Iris pigment epithelial cell (primary cell): Measurements from ENCODE around the gene APBA1.
"Not testable (repeated sequence)": the region's sequence is repeated elsewhere in the genome, so short reads cannot be mapped to it uniquely, and the experiment has no call there.

Experiments used
- DNase-seq: peaks from one replicate; pipeline ENCODE4 v3.0.0-alpha.2; 2011; ENCODE audit warnings: low read depth

The APBA1 gene

DNA sequence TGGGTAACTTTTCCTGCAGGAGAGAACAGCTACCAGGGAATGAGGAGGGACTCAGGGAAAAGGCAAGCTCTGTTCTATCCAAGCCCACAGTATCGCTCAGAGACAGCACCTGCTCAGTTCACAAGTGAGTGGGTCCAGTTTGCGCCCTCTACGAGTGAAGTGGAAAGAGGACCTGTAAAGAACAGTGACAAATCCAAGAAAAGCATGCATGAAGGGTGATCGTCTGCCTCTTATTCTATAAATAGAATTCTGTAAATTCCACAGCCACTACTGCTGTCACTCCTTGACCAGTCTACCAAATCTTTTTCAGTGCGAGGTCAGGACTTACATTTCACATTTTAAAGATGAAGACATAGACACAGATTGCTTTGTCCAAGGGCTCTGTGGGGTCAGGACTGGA is 229.7 kb downstream of the APBA1 start:
- no peak for DNase-seq

- DNase-seq: not testable (repeated sequence)
These were observed 231.8 kb downstream of the APBA1 start for GRCh38 chr9:69440254-69440955.

GRCh38 chr9:69439654-69440053 is 232.5 kb downstream of the APBA1 start:
- DNase-seq: not testable (repeated sequence)

DNA sequence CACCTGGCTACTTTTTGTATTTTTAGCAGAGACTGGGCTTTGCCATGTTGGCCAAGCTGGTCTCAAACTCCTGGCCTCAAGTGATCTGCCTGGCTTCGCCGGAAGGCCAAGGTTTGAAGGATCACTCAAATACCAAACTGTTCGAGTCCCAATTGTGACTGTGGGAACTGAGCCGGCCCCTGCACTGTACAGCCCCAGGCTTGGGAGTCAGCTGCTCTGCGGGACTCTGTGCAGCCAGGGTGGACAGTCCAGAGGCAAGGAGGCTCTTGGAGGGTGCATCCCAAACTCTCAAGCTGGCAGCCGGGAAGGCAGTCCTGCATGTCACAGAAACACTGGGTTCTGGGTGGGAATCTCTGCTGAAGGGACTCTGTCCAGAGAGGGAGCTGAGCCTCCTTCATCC is 238.2 kb downstream of the APBA1 start:
- DNase-seq: no peak

DNA sequence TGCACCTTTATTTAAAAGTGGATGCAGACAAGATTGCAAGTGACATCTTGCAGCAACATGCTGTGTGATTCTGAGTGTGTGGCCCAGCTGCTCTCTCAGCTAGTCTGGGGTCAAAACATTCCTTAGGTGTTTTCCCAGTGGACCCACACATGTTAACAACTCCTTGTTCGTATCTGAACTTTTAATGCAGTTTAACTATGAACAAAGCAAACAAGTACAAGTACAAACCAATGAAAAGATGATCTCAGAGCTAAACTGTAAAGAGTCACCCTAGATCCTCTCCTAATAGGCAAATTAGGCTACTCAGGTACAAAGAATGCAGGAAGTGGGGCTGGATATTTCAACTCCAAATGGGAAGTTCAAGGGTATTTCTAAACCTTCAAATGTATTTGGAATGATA is 238.8 kb downstream of the APBA1 start:
- no peak for DNase-seq

GRCh38 chr9:69432623-69433022 is 239.5 kb downstream of the APBA1 start:
- no peak for DNase-seq

GRCh38 chr9:69431777-69432176 is 240.4 kb downstream of the APBA1 start:
- DNase-seq: no peak

DNA sequence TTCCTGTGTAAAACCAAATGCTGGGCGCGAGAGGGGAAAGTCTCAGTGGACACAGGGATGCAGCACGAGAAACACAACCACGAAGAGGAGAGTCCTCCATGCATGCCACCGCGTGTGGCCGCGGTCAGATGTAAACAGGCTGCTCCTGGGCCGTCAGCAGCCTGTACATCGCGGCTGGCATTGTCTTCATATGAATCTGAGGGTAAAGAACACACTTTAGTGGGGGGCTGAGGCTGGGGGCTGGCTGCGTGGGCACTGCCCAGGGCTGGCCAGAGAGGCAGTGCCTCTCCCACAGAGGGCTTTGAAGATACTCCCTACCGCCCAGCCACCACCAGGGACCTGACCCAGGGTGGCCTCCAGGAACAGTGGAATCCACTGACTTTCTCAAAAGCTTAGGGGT is 241.0 kb downstream of the APBA1 start:
- DNase-seq: no peak

- no peak for DNase-seq
These were observed 242.0 kb downstream of the APBA1 start for GRCh38 chr9:69430206-69430605.

DNA sequence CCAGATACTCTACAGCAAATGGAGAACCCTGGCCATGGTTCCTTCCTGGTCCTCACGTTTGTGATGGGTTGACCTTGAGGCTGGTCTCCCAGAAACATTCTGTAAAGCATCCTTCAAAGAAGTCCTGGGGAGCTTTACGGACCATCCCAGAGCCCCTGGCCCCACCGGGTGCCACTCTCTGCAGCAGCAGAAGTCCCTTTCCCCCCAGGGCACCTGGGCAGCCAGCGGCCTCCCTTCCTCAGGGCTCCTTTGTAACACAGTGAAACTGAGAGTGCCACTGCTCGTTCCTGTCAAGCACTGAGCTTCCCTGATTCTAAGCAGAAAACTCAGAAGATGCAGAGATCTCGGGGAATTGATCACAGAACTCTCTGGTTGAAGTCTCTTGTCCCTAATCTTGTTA is 242.9 kb downstream of the APBA1 start:
- no peak for DNase-seq

DNA sequence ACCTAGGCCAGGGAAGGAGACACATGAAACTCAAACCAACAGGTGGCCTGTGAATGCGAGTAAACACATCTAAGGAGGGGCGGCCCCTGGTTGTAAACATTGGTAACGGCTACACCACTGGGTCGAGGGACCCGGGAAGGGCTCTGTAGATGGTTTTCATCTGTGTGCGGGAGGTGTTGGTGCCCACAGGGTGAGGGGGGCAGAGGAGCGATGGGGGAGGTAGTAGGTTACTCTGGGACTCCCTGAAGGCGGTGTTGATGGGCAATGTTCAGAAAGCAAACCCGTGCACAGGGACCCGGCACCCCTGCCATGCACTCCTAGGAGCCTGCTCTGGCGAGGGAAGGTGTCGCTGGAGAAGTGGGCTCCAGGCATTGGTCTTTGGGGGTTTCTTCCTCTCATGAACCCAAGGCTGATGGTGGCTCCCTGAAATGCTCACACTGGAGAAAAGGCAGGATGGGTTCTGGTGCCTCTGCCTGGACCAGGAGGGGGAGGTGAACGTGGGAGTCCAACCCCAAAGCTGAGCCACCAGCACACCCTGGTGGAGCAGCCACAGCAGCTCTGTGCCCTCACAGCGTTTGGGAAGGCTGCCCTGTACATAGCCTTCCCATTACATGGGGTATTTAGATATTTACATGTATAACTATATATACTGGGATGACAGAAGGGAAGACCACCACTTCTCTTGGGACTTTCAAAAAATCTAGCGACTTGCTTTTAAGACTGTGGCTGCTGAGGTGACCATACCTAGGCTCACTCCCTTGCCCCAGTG is 244.0 kb downstream of the APBA1 start:
- DNase-seq: no peak

- DNase-seq: no peak
These were observed 244.9 kb downstream of the APBA1 start for GRCh38 chr9:69427286-69427685.

GRCh38 chr9:69425136-69425801 is 246.9 kb downstream of the APBA1 start:
- DNase-seq: no peak

DNA sequence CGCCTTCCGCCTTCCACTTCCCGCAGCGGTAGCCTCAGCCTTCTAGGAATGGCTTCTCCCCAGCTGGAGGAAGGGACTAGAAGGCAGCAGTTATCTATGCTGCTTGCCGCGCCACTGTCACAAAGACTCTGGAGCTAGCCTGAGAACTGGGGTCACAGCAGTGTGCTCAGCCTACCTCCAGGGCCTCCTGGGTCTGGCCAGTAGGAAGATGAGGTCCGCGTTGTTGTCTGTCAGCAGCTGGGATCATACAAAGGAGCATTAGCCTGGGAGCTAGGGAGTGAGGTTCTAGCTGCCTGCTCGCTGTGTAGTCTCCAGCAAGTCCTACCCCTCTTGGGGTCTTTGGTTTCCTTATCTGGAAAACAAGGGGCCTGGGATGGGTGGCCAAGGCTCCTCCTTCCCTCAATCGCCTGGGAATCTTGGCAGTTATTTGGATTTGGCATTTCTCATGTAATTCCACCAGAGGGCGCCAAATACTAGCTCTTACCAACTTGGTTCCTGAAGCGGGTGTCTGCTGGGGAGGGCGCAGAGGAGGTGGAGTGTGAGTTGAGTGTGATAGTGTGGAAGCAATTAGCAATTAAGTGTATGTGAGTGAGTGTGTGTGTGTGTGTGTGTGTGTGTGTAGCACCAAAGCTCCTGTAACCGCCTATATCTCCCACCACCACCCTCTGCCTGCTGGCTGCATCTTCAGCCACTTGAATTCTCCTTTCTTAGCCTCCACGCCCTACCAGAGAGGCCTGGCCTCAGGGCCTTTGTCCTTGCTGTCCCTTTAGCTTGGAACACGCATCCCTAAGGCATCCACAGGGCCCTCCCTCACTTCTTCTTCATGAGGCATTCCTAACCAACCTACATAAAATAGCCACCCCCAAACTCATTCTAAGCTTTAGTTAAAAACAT is 250.0 kb downstream of the APBA1 start:
- peak; percentile 52 for DNase-seq

DNA sequence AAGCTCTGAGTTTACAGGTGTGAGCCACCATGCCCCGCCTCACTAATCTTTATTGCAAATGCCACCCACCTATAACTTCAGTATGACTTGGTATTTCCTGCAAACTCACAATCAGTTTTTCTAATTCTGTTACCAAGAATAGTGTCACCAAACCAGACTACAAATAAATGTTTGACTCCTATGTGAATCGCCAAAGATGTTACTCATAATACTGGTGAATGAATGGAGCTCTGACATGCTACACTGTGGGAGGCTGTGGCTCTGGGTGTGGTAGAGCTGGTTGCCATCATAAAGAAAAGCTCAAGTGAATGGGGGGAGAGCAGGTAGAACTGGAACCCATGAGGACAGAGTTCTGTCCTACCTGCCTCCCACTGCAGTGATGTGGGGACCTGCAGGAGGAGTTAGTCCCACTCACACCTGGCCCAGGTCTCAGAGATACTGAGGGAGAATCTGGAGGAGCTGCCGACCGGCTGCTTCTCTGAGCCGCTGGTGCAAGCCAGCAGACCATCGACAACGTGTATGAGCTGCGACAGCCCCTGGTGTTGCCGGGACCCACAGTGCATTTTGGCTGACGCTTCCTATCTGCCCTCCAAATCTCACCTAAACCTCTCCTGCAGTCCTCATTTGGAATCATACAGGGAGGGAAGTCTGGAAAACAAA is 251.4 kb downstream of the APBA1 start:
- no peak for DNase-seq

DNA sequence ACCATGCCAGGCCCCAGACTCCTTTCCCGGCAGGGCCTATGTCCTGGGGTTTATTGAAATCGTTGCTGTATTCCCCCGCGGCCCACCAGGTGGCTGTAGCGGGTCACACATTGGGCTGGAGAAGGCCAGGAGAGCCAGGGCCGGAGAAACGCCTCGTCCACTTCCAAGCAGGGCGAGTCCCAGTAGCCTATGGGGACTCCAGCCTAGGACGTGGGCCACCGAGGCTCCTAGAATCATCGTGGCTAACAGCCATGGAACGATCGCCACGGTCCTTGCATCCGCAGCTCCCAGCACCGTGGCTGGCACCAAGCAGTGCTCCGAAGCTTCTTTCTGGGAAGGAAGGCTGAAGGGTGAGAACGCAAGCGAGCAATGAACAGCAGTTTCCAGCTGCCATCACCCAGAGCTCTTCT is 259.4 kb downstream of the APBA1 start:
- DNase-seq: peak; percentile 69

GRCh38 chr9:69411931-69412740 is 260.0 kb downstream of the APBA1 start:
- no peak for DNase-seq

DNA sequence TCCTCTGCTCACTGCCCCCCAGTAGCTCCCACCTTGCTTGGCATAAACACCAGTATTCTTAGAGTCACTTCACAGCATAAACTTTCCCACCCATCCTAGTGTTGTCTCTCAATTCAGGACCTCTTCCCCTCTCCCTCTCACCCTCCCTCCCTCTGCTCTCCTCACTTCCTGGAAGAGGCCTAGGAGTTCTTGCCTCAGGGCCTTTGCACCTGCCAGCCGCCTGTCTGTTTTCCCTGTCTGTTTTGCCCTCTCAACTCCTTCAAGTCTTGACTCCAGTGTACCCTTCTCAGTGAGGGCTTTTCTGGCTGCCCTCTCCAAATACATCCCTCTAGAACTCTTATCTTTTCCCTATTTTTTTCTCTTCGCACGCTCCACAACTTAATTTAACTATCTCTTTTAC is 260.9 kb downstream of the APBA1 start:
- no peak for DNase-seq

DNA sequence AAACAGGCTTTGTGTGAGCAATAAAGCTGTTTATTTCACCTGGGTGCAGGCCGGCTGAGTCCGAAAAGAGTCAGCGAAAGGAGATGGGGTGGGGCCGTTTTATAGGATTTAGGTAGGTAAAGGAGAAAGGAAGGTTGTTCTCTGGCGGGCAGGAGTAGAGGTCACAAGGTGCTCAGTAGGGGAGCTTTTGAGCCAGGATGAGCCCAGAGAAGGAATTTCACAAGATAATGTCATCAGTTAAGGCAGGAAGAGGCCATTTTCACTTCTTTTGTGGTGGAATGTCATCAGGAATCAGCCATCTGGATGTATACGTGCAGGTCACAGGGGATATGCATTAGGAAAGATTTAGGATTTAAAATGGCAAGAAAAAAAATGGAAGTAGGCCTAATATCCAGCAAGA is 262.2 kb downstream of the APBA1 start:
- not testable (repeated sequence) for DNase-seq

- DNase-seq: no peak
These were observed 271.7 kb downstream of the APBA1 start for GRCh38 chr9:69400470-69400869.
